GM12801 (cell line): Measurements from ENCODE around the gene UNKL.

Experiments used
- CTCF ChIP-seq: IDR thresholded peaks from one replicate; pipeline ENCODE4 v1.5.1; 2011; ENCODE audit warnings: control low read depth; ENCODE audit not compliant: insufficient read length; ENCODE audit errors: extremely low read depth

Gene UNKL

GRCh38 chr16:1414532-1415260, at the start of gene UNKL:
TSS of gene UNKL (minus strand) at chr16:1414704. CDS start at chr16:1414691, 13 bp downstream.
- no peak for TF ChIP-seq CTCF

- no peak for TF ChIP-seq CTCF
Measured at GRCh38 chr16:1461146-1461545, 46.6 kb upstream of the UNKL start.

- no peak for TF ChIP-seq CTCF
Measured at GRCh38 chr16:1460602-1461138, 46.2 kb upstream of the UNKL start.

- no peak for TF ChIP-seq CTCF
Measured at GRCh38 chr16:1459967-1460366, 45.5 kb upstream of the UNKL start.

GRCh38 chr16:1458977-1459341, 44.5 kb upstream of the UNKL start:
- no peak for TF ChIP-seq CTCF

GRCh38 chr16:1458336-1458976, 44.0 kb upstream of the UNKL start:
- no peak for TF ChIP-seq CTCF

GRCh38 chr16:1457489-1458245, 43.2 kb upstream of the UNKL start:
- TF ChIP-seq CTCF, result no peak
